ENCODE results near the gene MSL3B.

The MSL3B gene

GRCh38 chr2:233849607-233850271 is 18.4 kb downstream of the MSL3B start:
- no peak overlapping the region for H3K4me3 ChIP-seq (ENCODE audit: low read depth, low read length)
- no peak for DNase-seq (ENCODE audit: low read depth)
- no peak for TF ChIP-seq CTCF (IDR thresholded peaks at IDR 0.05; ENCODE audit: insufficient read depth, low read depth, low read length)

- no peak for DNase-seq (ENCODE audit: low read depth)
- no peak overlapping the region for H3K4me3 ChIP-seq (ENCODE audit: low read depth, low read length)
- no peak for TF ChIP-seq CTCF (IDR thresholded peaks at IDR 0.05; ENCODE audit: insufficient read depth, low read depth, low read length)
These were observed 19.9 kb downstream of the MSL3B start for GRCh38 chr2:233848276-233848675.

GRCh38 chr2:233847248-233847898 is 20.8 kb downstream of the MSL3B start:
- no peak for DNase-seq (ENCODE audit: low read depth)
- no peak for TF ChIP-seq CTCF (IDR thresholded peaks at IDR 0.05; ENCODE audit: insufficient read depth, low read depth, low read length)
- no peak overlapping the region for H3K4me3 ChIP-seq (ENCODE audit: low read depth, low read length)

GRCh38 chr2:233846387-233847247 is 21.6 kb downstream of the MSL3B start:
- no peak overlapping the region for H3K4me3 ChIP-seq (ENCODE audit: low read depth, low read length)
- TF ChIP-seq CTCF (IDR thresholded peaks at IDR 0.05; ENCODE audit: insufficient read depth, low read depth, low read length): no peak
- DNase-seq (ENCODE audit: low read depth): no peak

- DNase-seq (ENCODE audit: low read depth): no peak
- no peak for TF ChIP-seq CTCF (IDR thresholded peaks at IDR 0.05; ENCODE audit: insufficient read depth, low read depth, low read length)
These were observed 22.7 kb downstream of the MSL3B start for GRCh38 chr2:233845301-233846060.

GRCh38 chr2:233844836-233845235 is 23.4 kb downstream of the MSL3B start:
- TF ChIP-seq CTCF (IDR thresholded peaks at IDR 0.05; ENCODE audit: insufficient read depth, low read depth, low read length): no peak
- no peak overlapping the region for H3K4me3 ChIP-seq (ENCODE audit: low read depth, low read length)
- DNase-seq (ENCODE audit: low read depth): no peak

More at GRCh38 chr2:233845301-233846060, 22.7 kb downstream of the MSL3B start:
- H3K4me3 ChIP-seq (ENCODE audit: low read depth, low read length): no peak overlapping the region
